Retinal pigment epithelial cell (primary cell): ENCODE data around the gene AK2.

Experiments used
- DNase-seq: peaks from one replicate; pipeline ENCODE4 v3.0.0-alpha.2; 2010; ENCODE audit warnings: low read depth
- H3K4me3 ChIP-seq: 2 replicates; pipeline ENCODE4 v1.5.1; 2011; ENCODE audit warnings: mild to moderate bottlenecking, low read length, control low read depth, moderate library complexity
- CTCF ChIP-seq: conservative IDR thresholded peaks from 2 replicates; pipeline ENCODE4 v1.5.1; 2011; ENCODE audit warnings: low read depth, low read length, control low read depth, inconsistent platforms

Gene AK2

GRCh38 chr1:33018112-33018511 is 18.6 kb downstream of the AK2 start:
- no peak for DNase-seq
- TF ChIP-seq CTCF, result no peak
- no peak overlapping the region for H3K4me3 ChIP-seq

- H3K4me3 ChIP-seq, result no peak overlapping the region
- TF ChIP-seq CTCF, result no peak
These were observed 19.5 kb downstream of the AK2 start for GRCh38 chr1:33017175-33017574.

GRCh38 chr1:33015216-33015615 is 21.5 kb downstream of the AK2 start:
- DNase-seq, result no peak

More at GRCh38 chr1:33017175-33017574, 19.5 kb downstream of the AK2 start:
- no peak for DNase-seq

GRCh38 chr1:33014464-33015163 is 22.1 kb downstream of the AK2 start:
- DNase-seq, result no peak
- no peak for TF ChIP-seq CTCF
- no peak overlapping the region for H3K4me3 ChIP-seq

More at GRCh38 chr1:33015216-33015615, 21.5 kb downstream of the AK2 start:
- H3K4me3 ChIP-seq, result no peak overlapping the region
- TF ChIP-seq CTCF, result no peak

- no peak for TF ChIP-seq CTCF
- DNase-seq, result no peak
- H3K4me3 ChIP-seq, result no peak overlapping the region
These were observed 22.9 kb downstream of the AK2 start for GRCh38 chr1:33013791-33014190.

- no peak for TF ChIP-seq CTCF
- DNase-seq, result no peak
These were observed 24.5 kb downstream of the AK2 start for GRCh38 chr1:33012165-33012564.

More at GRCh38 chr1:33012165-33012564, 24.5 kb downstream of the AK2 start:
- no peak overlapping the region for H3K4me3 ChIP-seq
